ENCODE results near the gene VEZT.
"Not testable (repeated sequence)": the region's sequence is repeated elsewhere in the genome, so short reads cannot be mapped to it uniquely, and the experiment has no call there.

VEZT gene

DNA sequence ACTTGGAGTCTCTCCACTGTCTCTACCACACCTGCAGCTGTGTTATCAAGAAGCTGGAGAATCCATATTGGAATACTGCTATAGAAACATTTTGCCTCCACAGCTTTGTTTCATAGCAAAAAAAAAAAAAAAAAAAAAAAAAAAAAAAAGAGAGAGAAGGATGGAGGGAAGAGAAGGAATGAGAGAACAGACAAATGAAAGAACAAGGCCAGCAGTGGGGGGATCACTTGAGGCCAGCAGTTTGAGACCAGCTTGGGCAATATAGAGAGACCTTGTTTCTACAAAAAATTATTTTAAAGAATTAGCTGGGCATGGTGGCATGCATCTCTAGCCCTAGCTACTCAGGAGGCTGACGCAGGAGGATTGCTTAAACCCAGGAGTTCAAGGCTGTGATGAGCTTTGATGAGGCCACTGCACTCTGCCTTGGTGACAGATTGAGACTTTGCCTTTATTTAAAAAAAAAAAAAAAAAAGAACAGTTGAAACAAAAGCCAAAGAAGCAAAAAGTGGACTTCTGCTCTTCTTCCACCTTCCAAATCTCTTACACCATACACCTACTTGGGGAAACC is 8.1 kb downstream of the VEZT start:
- no peak for DNase-seq

DNA sequence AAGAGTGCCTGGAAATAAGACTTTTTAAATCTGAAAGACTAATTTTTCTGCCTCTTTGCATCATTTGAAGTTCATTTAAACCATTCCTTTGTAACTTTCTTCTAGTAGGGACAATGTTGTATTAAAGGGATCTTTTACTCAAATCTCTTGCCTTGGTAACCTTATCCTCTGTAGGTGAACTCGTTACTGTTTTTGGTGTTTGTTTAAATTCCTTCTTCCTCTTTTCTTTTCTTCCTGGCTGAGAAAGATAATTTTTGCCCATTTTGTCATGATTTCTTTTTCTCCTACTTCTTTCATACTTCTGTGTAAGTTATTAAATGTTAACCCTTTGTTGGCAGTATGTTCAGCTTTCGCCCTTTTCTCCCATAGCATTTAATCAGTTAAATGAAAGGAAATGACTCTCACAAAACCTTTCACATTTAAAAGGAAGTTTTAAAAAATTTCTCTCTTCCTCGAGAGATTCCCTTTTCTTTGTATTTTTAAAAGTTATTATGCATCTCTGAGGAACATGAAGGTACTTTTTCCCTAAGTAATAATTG is 10.3 kb downstream of the VEZT start:
- DNase-seq, result no peak

DNA sequence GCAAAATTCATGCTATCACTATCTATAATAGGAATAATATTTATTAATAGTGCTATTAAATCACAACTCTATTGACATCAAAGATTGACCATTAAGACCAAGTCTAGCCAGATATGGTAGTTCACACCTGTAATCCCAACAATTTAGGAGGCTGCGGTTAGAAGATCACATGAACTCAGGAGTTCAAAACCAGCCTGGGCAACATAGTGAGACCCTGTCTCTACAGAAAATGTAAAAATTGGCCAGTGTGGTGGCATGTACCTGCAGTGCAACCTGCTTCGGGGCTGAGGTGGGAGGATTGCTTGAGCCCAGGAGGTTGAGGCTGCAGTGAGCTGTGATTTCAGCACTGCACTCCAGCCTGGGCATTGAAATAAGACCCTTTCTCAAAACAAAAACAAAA is 11.0 kb downstream of the VEZT start:
- no peak for DNase-seq

DNA sequence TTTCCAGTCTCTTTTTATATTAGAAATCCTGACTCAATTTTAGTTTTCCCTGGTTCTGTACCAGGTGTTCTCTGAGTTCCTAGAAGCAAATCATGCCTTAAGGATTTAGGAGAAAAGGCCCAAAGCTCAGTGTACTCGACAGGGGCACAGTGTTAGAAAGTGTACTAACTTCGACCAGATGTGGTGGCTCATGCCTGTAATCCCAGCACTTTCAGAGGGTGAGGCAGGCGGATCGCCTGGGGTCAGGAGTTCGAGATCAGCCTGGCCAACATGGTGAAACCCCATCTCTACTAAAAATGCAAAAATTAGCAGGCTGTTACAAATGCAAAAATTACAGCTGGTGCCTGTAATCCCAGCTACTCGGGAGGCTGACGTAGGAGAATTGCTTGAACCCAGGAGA is 12.0 kb downstream of the VEZT start:
- no peak for DNase-seq

DNA sequence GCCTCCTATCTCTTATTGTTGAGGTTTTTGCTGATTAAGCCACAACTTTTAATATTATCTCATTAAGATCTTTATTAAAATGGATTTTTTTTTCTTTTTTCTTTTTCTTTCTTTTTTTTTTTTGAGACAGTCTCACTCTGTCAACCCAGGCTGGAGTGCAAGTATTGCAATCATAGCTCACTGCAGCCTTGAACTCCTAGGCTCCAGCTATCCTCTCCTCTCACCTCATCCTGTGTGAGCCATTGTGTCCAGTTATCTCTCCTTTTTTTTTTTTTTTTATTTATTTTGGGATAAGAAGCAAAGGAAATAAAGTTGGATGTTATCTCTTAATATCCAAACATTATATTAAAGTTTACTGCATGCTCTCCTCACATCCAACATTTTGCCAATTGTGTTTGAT is 12.7 kb downstream of the VEZT start:
- DNase-seq, result no peak

DNA sequence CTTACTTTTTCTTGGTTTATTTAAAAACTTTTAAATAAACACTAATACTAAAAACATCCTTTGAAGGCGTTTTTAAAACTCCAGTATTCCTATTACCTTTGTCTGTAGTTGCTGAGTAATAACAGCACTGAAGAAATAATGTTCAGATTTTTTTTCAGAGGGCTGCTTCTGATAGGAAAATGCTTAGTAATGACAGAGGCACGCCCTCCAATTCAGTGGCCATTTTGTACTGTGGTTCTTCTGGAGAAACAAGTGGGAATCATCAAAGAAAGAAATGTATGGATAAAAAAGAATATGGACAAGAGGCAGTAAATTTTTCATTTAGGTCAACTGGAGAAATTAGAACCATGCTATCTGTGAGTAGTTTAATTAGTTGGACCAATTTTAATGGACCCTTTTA is 13.6 kb downstream of the VEZT start:
- no peak for DNase-seq

DNA sequence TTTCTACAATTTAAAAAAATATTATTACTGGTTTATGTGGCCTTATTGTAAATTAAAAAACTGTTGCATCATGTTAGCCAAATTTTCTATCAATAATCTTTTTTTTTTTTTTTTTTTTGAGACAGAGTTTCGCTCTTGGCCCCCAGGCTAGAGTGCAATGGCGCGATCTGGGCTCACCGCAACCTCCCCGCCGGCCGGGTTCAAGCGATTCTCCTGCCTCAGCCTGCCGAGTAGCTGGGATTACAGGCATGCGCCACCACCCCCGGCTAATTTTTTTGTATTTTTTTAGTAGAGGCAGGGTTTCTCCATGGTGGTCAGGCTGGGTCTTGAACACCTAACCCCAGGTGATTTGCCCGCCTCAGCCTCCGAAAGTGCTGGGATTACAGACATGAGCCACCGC is 16.6 kb downstream of the VEZT start:
- not testable (repeated sequence) for DNase-seq

DNA sequence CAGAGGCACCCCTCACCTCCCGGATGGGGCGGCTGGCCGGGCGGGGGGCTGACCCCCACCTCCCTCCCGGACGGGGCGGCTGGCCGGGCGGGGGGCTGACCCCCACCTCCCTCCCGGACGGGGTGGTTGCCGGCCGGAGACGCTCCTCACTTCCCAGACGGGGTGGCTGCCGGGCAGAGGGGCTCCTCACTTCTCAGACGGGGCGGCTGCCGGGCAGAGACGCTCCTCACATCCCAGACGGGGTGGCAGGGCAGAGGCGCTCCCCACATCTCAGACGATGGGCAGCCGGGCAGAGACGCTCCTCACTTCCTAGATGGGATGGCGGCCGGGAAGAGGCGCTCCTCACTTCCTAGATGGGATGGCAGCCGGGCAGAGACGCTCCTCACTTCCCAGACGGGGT is 18.0 kb downstream of the VEZT start:
- not testable (repeated sequence) for DNase-seq

DNA sequence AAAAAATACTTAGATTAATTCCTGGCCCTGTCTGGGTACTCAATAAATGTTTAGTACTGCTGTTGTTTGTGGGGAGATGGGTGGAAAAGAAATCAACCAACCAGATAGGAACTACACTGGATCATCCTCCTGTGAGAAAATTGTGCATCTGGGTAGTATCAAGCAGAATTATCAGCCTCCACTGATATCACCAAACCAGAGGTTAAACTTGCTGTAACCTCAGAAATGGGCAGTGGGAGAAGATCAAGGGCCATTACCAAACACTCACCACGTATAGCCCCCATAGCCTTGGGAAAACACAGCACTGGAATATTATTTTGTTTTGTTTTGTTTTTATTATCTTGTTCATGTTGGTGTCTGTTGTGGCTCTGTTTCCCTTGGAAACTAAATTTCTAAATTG is 19.7 kb downstream of the VEZT start:
- no peak for DNase-seq

DNA sequence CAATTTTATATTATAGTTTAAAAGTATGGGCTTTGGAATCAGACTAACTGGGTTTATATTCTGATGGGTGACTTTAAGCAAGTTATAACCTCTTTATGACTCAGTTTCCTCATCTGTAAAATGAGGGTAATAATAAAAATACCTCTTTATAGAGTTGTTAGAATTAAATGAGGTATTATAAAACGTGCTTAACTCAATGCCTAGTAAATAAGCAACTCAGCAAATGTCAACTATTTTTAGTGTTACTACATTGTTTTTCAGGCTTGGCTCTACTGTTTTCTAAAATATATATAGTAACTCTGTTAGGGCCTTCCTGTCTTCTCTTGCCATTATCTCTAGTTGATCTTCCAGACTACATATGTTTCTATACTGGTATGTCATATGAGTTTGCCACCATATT is 20.5 kb downstream of the VEZT start:
- no peak for DNase-seq

DNA sequence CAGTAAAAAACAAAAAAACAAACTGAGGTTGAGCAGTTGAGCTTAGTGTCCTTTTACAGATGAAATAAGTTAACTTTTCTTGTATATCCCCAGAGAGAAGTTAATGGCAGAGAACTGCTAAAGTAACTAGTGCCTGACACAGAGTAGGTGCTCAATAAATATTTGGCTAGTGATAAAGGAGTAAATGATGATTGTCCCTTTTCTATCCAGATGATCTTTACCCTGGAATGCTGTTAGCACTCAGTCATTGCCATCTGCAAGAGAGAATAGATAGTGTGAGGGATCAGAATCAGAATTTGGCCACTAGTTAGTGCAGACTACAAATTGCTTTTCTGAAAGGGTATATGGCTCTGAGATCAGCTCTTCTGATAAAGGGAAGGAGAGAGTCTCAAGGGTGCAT is 21.6 kb downstream of the VEZT start:
- DNase-seq, result no peak

DNA sequence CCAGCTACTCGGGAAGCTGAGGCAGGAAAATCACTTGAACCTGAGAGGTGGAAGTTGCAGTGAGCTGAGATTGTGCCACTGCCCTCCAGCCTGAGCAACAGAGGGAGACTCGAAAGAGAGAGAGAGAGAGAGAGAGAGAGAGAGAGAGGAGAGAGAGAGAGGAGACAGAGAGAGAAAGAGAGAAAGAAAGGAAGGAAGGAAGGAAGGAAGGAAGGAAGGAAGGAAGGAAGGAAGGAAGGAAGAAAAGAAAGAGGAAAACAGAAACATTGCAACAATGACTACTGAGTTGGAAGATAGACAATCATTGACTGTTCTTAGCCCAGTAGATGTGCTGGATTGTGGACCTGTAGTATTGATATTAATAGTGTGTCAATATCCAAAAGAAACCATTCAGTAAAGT is 22.2 kb downstream of the VEZT start:
- DNase-seq, result not testable (repeated sequence)

DNA sequence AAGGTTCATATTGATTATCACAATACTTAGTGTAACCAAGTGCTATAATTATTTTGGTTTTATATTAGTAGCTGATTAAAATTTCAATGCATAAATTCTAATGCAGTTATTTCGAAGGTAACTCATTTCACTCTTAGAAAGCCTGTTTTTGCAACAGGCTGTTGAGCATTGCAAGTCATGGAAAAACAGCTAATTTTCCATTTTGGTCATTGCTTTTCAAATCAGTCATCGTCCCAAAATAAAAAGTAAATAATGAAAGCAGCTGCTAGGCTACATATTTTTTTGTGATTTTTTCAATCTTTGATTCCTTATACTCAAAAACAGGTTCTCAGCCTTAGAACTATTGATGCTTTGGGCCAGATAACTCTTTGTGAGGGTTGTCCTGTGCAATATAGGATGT is 22.9 kb downstream of the VEZT start:
- no peak for DNase-seq

DNA sequence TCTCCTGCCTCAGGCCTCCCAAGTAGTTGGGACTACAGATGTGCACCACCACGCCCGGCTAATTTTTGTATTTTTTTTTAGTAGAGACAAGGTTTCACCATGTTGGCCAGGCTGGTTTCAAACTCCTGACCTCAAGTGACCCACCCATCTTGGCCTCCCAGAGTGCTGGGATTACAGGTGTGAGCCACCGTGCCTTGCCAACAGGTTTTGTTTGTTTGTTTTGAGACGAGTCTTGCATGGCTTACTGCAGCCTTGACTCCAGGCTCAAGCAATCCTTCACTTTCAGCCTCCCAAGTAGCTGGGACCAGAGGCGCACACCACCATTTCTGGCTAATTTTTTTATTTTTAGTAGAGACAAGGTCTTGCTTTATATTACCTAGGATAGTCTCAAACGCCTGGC is 23.5 kb downstream of the VEZT start:
- not testable (repeated sequence) for DNase-seq

DNA sequence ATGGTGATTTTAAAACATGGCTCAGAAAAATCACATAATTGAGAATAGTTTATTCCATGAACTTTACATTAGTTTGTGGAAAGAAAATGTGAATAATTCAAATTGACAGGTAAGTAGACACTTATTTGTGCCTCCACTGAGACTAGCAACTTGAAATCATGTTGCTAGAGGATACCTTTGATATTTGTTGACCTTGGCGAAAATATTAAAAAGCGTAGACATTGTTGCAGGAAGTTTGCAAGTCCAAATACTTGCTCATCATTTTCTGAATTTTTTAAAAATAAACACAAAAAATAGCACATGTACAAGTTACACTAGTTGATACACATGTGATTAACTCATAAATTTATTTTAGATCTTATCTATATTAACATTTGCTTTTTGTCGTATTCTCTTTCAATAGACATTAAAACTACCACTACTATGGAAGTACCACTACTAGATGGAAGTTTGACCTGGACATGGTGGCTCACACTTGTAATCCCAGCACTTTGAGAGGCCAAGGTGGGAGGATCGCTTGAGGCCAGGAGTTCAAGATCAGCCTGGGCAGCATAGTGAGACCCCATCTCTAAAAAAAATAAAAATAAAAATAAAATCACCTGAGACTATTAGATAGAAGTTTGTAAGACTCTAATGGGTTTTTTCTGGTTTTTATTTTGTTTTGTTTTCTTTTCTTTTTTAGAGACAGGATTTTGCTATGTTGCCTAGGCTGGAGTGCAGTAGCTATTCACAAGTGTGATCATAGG is 24.3 kb downstream of the VEZT start:
- DNase-seq, result no peak

DNA sequence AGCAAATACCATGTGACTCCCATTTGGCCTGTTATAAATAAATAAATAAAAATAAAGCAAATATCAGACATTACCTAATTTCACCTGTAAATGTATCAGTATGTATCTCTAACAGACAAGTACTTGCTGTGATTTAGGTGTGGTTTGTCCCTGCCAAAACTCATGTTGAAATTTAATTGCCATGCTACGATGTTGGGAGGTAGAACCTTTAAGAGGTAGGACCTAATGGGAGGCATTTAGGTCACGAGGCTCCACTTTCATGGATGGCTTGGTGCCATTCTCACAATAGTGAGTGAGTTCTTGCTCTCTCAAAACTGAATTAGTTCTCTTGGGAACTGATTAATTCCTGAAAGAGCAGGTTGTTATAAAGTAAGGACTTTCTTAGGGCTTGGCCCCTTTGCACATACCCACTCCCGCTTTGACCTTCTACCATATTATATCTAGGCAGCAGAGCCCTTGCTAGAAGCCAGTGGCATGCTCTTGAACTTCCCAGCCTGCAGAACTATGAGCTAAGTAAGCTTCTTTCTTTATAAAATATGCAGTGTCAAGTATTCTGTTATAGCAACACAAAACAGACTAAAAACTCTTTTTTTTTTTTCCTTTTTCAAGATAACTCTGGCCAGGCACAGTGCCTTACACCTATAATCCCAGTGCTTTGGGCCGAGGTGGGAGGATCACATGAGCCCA is 26.0 kb downstream of the VEZT start:
- no peak for DNase-seq

DNA sequence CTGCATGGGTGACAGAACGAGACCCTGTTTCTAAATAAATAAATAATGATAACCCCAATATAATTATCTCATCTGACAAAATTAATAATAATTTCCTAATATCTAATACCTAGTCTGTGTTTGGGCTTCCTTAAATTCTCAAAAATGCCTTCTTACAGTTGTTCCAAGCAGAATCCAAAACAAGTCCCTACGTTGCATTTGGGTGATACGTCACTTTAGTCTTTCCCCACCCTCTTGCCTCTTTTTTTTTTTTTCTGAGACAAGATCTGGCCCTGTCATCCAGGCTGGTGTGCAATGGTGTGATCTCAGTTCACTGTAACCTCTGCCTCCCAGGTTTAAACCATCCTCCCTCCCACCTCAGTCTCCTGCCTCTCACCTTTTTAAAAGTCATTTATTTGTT is 26.7 kb downstream of the VEZT start:
- no peak for DNase-seq

DNA sequence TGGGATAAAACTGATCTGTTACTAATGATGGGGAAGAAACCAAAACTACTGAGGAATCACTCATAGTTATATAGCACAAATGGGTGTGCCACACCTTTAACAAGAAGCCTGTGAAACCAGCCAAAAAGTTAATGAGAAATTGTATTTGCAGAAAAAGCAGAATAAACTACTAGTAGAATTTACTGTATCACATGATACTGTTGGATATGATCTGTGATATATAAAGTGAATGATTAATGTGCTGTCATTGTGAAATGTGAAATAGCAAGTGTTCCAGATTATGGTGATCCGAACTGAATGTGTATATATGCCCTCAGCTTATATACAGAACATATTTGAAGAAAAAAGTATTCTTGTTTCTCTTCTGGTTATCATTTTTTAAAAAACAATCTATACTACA is 30.5 kb downstream of the VEZT start:
- no peak for DNase-seq

DNA sequence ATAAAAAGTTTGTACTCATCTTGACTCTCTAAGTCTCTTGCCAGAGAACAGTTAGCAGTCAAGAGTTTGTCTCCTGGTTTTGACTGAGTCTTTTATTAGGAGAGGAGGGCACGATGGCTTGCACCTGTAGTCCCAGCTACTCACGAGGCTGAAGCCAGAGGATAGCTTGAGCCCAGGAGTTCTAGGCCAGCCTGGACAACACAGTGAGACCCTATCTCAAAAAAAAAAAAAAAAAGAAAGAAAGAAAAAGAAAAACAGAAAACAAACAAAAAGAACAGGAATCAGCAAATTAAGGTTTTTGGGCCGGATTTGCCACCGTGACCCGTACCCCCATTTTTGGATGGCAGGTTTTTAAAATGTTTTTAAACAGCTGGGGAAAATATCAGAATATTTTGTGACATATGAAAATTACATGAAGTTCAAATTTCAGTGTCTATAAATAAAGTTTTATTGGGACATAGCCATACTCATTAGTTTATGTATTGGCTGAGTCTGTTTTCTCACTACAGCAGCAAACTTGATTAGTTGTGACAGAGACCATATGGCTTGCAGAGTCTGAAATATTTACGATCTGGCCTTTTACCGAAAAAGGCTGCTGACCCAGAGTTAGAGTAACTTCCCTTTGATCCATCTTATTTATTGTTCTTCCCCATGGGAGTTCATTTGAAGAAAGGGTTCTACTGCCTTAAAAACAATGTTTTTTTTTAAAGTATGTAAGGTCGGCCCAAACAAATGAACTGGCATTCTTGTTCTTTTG is 31.2 kb downstream of the VEZT start:
- DNase-seq, result no peak

DNA sequence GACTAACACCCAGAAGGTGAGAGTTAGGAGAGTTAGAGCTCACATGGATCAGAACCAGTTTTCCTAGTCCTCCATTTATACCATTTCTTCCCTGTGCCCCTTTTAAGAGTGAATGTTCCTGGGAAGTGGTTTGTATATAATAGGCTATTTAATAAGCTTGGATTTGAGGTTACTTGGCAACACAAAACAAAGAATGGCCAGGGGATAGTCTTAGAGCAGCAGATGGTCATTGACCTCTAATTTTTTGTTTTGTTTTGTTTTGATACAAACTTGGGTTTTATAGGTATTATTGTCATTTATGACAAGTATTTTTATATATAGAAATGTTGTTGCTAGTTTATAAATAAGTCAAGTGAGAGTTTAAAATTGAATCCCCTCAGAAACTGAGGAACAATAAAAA is 35.8 kb downstream of the VEZT start:
- DNase-seq, result no peak

DNA sequence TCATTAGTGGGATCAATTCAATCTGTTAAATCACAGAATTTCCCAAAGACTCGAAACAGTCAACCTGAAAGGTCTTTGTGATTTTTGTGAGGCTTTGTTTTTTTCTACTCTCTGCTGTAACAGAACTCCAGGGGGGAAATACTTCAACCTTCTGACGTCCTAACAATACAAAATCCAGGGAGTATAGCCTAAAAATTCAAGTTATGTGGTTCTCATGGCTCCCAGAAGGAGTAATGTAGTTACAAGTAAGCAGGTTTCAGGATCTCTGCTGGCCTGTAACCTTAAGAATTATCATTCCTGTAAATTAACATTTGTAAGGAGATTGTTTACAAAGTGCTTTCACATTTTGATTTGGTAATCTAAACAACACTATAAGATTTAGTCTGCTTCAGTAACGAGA is 39.9 kb downstream of the VEZT start:
- DNase-seq, result no peak

DNA sequence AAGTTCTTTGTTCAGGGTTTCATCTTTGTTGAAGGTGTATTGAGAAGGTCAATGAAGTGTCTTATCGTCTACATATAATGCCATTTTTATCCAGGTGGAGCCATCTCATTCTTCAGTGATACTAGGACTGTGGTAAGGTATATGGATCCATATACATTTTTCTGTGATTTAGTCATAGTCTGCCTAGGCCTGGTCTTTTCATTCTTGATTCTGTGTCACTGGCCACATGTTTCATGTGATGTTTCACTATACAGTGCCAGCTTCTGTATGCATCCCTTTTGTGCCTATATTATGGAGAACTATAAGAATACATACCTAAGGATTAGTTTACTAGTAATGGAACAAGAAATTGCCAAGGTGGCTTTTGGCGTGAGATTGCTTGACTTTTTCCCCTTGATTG is 40.5 kb downstream of the VEZT start:
- DNase-seq, result no peak

DNA sequence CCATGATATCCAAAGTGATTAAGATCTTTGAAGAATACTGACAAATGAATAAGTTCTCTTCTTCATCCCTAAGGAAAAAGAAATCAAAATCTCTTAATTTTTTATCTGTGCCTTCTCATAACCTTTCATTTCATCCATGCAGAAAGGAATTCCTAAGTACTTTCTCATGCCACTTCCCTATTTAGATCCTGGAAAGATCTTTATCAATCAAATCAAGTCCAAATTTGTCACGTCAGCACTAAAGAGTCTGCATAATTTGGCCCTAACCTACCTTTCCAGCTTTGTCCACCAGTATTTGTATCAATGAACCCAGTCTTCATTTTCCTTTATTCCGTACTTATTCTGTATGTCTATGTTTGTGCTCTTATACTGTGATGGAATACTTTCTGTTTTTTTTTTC is 41.2 kb downstream of the VEZT start:
- no peak for DNase-seq

DNA sequence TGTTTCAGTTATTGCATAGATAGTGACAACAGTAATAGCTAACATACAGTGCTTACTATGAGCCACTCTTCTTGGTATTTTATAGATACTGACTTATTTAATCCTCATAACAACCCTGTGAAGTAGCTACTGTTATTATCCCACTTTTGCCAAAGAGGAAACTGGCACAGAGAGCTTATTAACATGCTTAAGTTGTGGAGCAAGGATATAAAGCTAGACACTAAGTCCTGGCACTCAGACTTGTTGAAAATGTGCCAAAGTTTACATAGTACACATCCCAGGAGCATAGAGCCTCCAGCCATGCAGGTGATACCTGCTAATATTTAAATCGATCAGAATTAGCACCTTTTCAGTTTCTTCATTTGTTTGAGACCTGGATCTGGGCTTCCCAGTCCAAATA is 41.8 kb downstream of the VEZT start:
- no peak for DNase-seq
